Left lung (tissue), 10 donors: Measurements from ENCODE around the gene PLA2G6. TPM values are rescaled to one million over a fixed set of nuclear protein-coding genes. Genes with fewer than 3 reads are reported as not detected.

Experiments used
- ATAC-seq: fragments of 200-7000 bp; cut with Tn5 transposase; one replicate; pipeline ENCODE4 v1.9.1; 2020; ENCODE audit warnings: moderate library complexity
- DNase-seq, 4 donors: peaks; one replicate each; pipeline ENCODE4 v3.0.0-alpha.2; 2013 to 2020
- H3K27ac ChIP-seq, 2 donors: fragments of 200-600 bp; sonication (generic) in 1 of 2; one replicate each; pipeline versions ENCODE4 v1.5.0 to v1.8.0; 2020 to 2021
- H3K27me3 ChIP-seq, 2 donors: fragments of 200-600 bp; sonication (generic) in 1 of 2; one replicate each; pipeline versions ENCODE4 v1.5.0 to v1.8.0; 2020 to 2021
- H3K36me3 ChIP-seq, 2 donors: fragments of 200-600 bp; sonication (generic) in 1 of 2; one replicate each; pipeline versions ENCODE4 v1.5.0 to v1.8.0; 2020 to 2021
- H3K4me1 ChIP-seq, 2 donors: fragments of 200-600 bp; one replicate each; pipeline ENCODE4 v1.8.0; 2021
- H3K4me3 ChIP-seq, 2 donors: fragments of 200-600 bp; sonication (generic) in 1 of 2; one replicate each; pipeline versions ENCODE4 v1.5.0 to v1.8.0; 2020 to 2021; ENCODE audit warnings: mild to moderate bottlenecking in 1 of 2
- H3K9me3 ChIP-seq, 2 donors: fragments of 200-600 bp; sonication (generic) in 1 of 2; one replicate each; pipeline versions ENCODE4 v1.5.0 to v1.8.0; 2020 to 2021
- intact Hi-C, 2 donors: fragments of 100-400 bp; cut with DNase I; formaldehyde crosslinking; loops; one replicate each; pipeline versions ENCODE4 v1.11.2 to v1.14.2; 2022
- polyA plus RNA-seq, 6 donors: library from polyadenylated mRNA; unstranded; fragments of 120-200 nt; gene quantifications; one replicate each; pipeline ENCODE4 v1.2.1, GENCODE V29; 2013; ENCODE audit not compliant: insufficient read length in 6 of 6
- total RNA-seq, 2 donors: library from RNA; stranded (reverse); fragmentation: NEBNext Ultra II Directional; extraction: Animal tissue kit (Norgen Biotek cat#: 25700); gene quantifications; one replicate each; pipeline ENCODE4 v1.2.1, GENCODE V29; 2021
- TF ChIP-seq, protein P1 (sequence below), 2 donors: fragments of 200-600 bp; sonication (generic) in 1 of 2; IDR thresholded peaks; one replicate each; pipeline versions ENCODE4 v1.5.0 to v1.8.0; 2021; ENCODE audit warnings: antibody characterized with exemption in 2 of 2
- donor health status: DM: no; HTN: yes; CAD: no.
- donor health status: DM: no; HTN: no; CAD: no.

PLA2G6 gene
- total and polyA plus RNA-seq, 8 donors = 29.8 to 44.1 (median 35.7) TPM

DNA sequence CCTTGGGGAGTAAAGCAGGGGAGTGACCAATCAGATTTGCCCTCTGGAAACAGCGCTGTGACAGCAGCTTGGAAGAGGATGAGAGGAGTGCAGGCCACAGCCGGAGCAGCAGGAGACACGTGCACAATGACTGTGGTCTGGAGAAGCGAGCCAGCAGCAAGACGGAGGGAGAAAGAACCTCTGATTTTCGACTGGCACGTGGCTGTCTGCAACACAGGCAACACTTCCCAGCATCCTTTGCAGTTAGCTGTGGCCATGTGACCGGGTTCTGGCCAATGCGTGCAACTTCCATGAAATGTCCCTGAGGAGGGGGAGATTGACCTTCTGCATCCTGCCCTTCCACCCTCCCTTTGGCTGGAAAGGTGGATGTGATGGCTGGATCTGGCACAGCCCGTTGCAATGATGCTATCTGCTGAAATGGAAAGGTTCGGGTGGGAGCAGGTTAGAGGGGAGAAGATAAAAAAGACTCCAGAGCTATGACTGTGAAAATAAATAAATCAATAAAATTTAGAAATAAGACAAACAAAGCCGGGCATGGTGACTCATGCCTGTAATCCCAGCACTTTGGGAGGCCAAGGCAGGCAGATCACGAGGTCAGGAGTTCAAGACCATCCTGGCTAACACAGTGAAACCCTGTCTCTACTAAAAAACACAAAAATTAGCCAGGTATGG, 15.6 kb downstream of the PLA2G6 start:
- Histone ChIP-seq H3K4me1 (no peaks in the 10 kb centered on the region), H3K27me3 (no peaks in the 10 kb centered on the region), H3K36me3 (peaks cover 0 to 4% of the 10 kb centered on the region in 2 donors), H3K9me3 (no peaks in the 10 kb centered on the region), H3K27ac (no peak overlapping the region), H3K4me3 (no peak overlapping the region)
- intact Hi-C loops = no loop called here
- TF ChIP-seq, protein P1, sequence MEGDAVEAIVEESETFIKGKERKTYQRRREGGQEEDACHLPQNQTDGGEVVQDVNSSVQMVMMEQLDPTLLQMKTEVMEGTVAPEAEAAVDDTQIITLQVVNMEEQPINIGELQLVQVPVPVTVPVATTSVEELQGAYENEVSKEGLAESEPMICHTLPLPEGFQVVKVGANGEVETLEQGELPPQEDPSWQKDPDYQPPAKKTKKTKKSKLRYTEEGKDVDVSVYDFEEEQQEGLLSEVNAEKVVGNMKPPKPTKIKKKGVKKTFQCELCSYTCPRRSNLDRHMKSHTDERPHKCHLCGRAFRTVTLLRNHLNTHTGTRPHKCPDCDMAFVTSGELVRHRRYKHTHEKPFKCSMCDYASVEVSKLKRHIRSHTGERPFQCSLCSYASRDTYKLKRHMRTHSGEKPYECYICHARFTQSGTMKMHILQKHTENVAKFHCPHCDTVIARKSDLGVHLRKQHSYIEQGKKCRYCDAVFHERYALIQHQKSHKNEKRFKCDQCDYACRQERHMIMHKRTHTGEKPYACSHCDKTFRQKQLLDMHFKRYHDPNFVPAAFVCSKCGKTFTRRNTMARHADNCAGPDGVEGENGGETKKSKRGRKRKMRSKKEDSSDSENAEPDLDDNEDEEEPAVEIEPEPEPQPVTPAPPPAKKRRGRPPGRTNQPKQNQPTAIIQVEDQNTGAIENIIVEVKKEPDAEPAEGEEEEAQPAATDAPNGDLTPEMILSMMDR (IDR thresholded peaks at IDR 0.05) = no peak
- no peak for DNase-seq
- ATAC-seq = no peak

- no peaks in the 10 kb centered on the region for H3K4me1 ChIP-seq
- H3K4me3 ChIP-seq = no peak overlapping the region
- no peak for DNase-seq
- intact Hi-C loops = no loop called here
- no peak for ATAC-seq
- H3K36me3 ChIP-seq = peaks cover 0 to 4% of the 10 kb centered on the region in 2 donors
- no peaks in the 10 kb centered on the region for H3K27me3 ChIP-seq
- TF ChIP-seq, protein P1 (IDR thresholded peaks at IDR 0.05) = no peak
- H3K9me3 ChIP-seq = no peaks in the 10 kb centered on the region
- no peak overlapping the region for H3K27ac ChIP-seq
Observed at GRCh38 chr22:38164551-38164918, 17.1 kb downstream of the PLA2G6 start.

GRCh38 chr22:38163844-38164550, 17.6 kb downstream of the PLA2G6 start:
- Histone ChIP-seq H3K27me3 (no peaks in the 10 kb centered on the region), H3K4me3 (no peak overlapping the region), H3K27ac (no peak overlapping the region), H3K36me3 (peaks cover 0 to 4% of the 10 kb centered on the region in 2 donors), H3K9me3 (no peaks in the 10 kb centered on the region), H3K4me1 (no peaks in the 10 kb centered on the region)
- intact Hi-C loops = no loop called here
- ATAC-seq (no peak), DNase-seq (no peak)
- TF ChIP-seq, protein P1 (IDR thresholded peaks at IDR 0.05) = no peak

- intact Hi-C loops = no loop called here
- TF ChIP-seq, protein P1 (IDR thresholded peaks at IDR 0.05) = no peak
- peaks cover 0 to 4% of the 10 kb centered on the region in 2 donors for H3K36me3 ChIP-seq
- no peaks in the 10 kb centered on the region for H3K4me1 ChIP-seq
- no peaks in the 10 kb centered on the region for H3K27me3 ChIP-seq
- no peak for ATAC-seq
- no peak overlapping the region for H3K4me3 ChIP-seq
- no peaks in the 10 kb centered on the region for H3K9me3 ChIP-seq
- no peak for DNase-seq
- no peak overlapping the region for H3K27ac ChIP-seq
Observed at GRCh38 chr22:38162881-38163843, 18.5 kb downstream of the PLA2G6 start.
